Activated CD8-positive, alpha-beta memory T cell treated with anti-CD3 and anti-CD28 coated beads for 4 hours (primary cell): ENCODE measurements around the gene WDR44.
"Not testable (repeated sequence)": the region's sequence is repeated elsewhere in the genome, so short reads cannot be mapped to it uniquely, and the experiment has no call there.

ENCODE experiments used
- DNase-seq, 2 donors: peaks; one replicate each; pipeline ENCODE4 v3.0.0-alpha.2; 2020; ENCODE audit warnings: low read depth in 2 of 2

The WDR44 gene

GRCh38 chrX:118345464-118346257, at the start of gene WDR44:
Gene WDR44 (plus strand): TSS chrX:118346106. CDS start chrX:118346504, 398 bp downstream.
- peak; percentile 87 to 89 for DNase-seq

GRCh38 chrX:118305827-118306226, 40.1 kb upstream of the WDR44 start:
- DNase-seq = not testable (repeated sequence)

- DNase-seq = no peak
Measured at GRCh38 chrX:118315529-118315928, 30.4 kb upstream of the WDR44 start.

- DNase-seq = no peak
Measured at GRCh38 chrX:118324588-118324987, 21.3 kb upstream of the WDR44 start.

- DNase-seq = no peak
Measured at GRCh38 chrX:118325453-118325852, 20.5 kb upstream of the WDR44 start.

GRCh38 chrX:118329175-118329574, 16.7 kb upstream of the WDR44 start:
- no peak for DNase-seq

GRCh38 chrX:118337687-118338086, 8.2 kb upstream of the WDR44 start:
- no peak for DNase-seq

GRCh38 chrX:118338930-118339329, 7.0 kb upstream of the WDR44 start:
- DNase-seq = no peak

GRCh38 chrX:118345045-118345463, 852 bp upstream of the WDR44 start:
- no peak for DNase-seq

GRCh38 chrX:118346258-118347094, 570 bp downstream of the WDR44 start:
- DNase-seq = peak; percentile 10 to 24

- no peak for DNase-seq
Measured at GRCh38 chrX:118347131-118347530, 1.2 kb downstream of the WDR44 start.

GRCh38 chrX:118347736-118348135, 1.8 kb downstream of the WDR44 start:
- no peak for DNase-seq

GRCh38 chrX:118348186-118348810, 2.4 kb downstream of the WDR44 start:
- no peak for DNase-seq

GRCh38 chrX:118349188-118349587, 3.3 kb downstream of the WDR44 start:
- DNase-seq = no peak

- no peak for DNase-seq
Measured at GRCh38 chrX:118350221-118350620, 4.3 kb downstream of the WDR44 start.

- DNase-seq = no peak
Measured at GRCh38 chrX:118350706-118351105, 4.8 kb downstream of the WDR44 start.

- DNase-seq = no peak
Measured at GRCh38 chrX:118352566-118352965, 6.7 kb downstream of the WDR44 start.

- DNase-seq = no peak
Measured at GRCh38 chrX:118353081-118353850, 7.4 kb downstream of the WDR44 start.

- no peak for DNase-seq
Measured at GRCh38 chrX:118355225-118355920, 9.5 kb downstream of the WDR44 start.

- DNase-seq = no peak
Measured at GRCh38 chrX:118356154-118356701, 10.3 kb downstream of the WDR44 start.
